ENCODE measurements around the gene LAG3. TPM values are rescaled to one million over a fixed set of nuclear protein-coding genes. Genes with fewer than 3 reads are reported as not detected.

The LAG3 gene
- total RNA-seq, 1 experiment from 2014 or later = 2.2 TPM

DNA sequence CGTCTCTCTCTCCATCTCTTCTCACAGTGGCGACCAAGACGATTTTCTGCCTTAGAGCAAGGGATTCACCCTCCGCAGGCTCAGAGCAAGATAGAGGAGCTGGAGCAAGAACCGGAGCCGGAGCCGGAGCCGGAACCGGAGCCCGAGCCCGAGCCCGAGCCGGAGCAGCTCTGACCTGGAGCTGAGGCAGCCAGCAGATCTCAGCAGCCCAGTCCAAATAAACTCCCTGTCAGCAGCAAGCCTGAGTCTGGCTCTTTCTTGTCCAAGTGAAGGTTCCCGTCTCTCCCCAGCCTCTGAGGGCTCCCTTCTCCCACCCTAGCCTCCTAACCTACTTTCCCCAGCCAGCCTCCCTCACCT, 5.9 kb downstream of the LAG3 start:
- Histone ChIP-seq H2AFZ (ENCODE audit: low read length) (no peak overlapping the region), H3K27ac (ENCODE audit: insufficient read length, low read depth, low read length) (no peak overlapping the region), H3K4ac (ENCODE audit: low read depth, low read length) (no peak overlapping the region), H3K79me2 (ENCODE audit: insufficient read depth, low read length) (no peaks in the 10 kb centered on the region), H2BK120ac (ENCODE audit: low read depth, low read length, poor library complexity, severe bottlenecking) (no peak overlapping the region), H2BK12ac (ENCODE audit: insufficient read length, low read depth, low read length) (no peak overlapping the region), H3T11ph (ENCODE audit: low read length) (no peak overlapping the region), H3K4me1 (ENCODE audit: insufficient read depth, low read length) (no peaks in the 10 kb centered on the region; the same call in 1 of the 2 replicates), H3K56ac (ENCODE audit: insufficient read length, low read depth, low read length) (no peak overlapping the region), H2BK5ac (ENCODE audit: insufficient read length, low read length) (no peak overlapping the region), H3K4me2 (ENCODE audit: insufficient read depth, insufficient read length, low read length) (peak overlapping the region; percentile 84), H4K91ac (ENCODE audit: insufficient read length, low read depth, low read length) (no peak overlapping the region), H4K20me1 (ENCODE audit: control insufficient read depth, insufficient read depth, insufficient read length) (no peaks in the 10 kb centered on the region), H3K79me1 (ENCODE audit: insufficient read depth, low read depth, low read length, poor library complexity, severe bottlenecking) (no peaks in the 10 kb centered on the region), H3K23ac (ENCODE audit: insufficient read length, low read depth, low read length) (no peak overlapping the region), H3K27me3 (ENCODE audit: insufficient read depth, low read length) (peaks cover 5% of the 10 kb centered on the region; the same call in 1 of the 2 replicates), H4K8ac (replicated peaks; ENCODE audit: insufficient read length, low read depth, low read length) (no peak overlapping the region), H2BK15ac (ENCODE audit: low read depth, low read length) (no peak overlapping the region), H2BK20ac (ENCODE audit: low read depth, low read length, poor library complexity, severe bottlenecking) (no peak overlapping the region), H3K18ac (ENCODE audit: insufficient read length, low read depth, low read length) (no peak overlapping the region), H3K23me2 (ENCODE audit: insufficient read length, low read depth, low read length, poor library complexity, severe bottlenecking) (peaks cover 18% of the 10 kb centered on the region), H3K14ac (ENCODE audit: insufficient read depth, low read length) (no peak overlapping the region), H2AK5ac (ENCODE audit: insufficient read length, low read length) (no peak overlapping the region), H3K9me3 (ENCODE audit: control insufficient read depth, low read depth, low read length) (no peaks in the 10 kb centered on the region), H4K5ac (ENCODE audit: insufficient read length, low read depth, low read length) (no peak overlapping the region), H3K9ac (ENCODE audit: extremely low read depth, insufficient read length, low read length) (peak overlapping the region; percentile 1)
- DNase-seq = peak; percentile 74
- H3K9me3 Mint-ChIP-seq = peaks cover 0 to 3% of the 10 kb centered on the region in 2 experiments; a peak in 2 of 5 replicates
- peaks cover 4 to 23% (median 21%) of the 10 kb centered on the region in 3 experiments for H3K36me3 Mint-ChIP-seq (ENCODE audit: insufficient read depth in 1 of 3, low read depth in 3 of 3)
- H3K4me3 Mint-ChIP-seq = peak overlapping the region; percentile 83 to 95
- peaks cover 43% of the 10 kb centered on the region for H3K27me3 Mint-ChIP-seq (ENCODE audit: low read depth)
- peak overlapping the region in 2 of 3 experiments; percentile 72 to 84; a peak in 5 of 7 replicates for H3K27ac Mint-ChIP-seq
- peaks cover 38 to 41% of the 10 kb centered on the region in 2 experiments for H3K4me1 Mint-ChIP-seq
- WGBS (ENCODE audit: extremely low coverage, insufficient read length, low lambda C conversion rate) = no CpG with 5 or more reads among the region's 14 CpGs
- TF ChIP-seq, protein P1, sequence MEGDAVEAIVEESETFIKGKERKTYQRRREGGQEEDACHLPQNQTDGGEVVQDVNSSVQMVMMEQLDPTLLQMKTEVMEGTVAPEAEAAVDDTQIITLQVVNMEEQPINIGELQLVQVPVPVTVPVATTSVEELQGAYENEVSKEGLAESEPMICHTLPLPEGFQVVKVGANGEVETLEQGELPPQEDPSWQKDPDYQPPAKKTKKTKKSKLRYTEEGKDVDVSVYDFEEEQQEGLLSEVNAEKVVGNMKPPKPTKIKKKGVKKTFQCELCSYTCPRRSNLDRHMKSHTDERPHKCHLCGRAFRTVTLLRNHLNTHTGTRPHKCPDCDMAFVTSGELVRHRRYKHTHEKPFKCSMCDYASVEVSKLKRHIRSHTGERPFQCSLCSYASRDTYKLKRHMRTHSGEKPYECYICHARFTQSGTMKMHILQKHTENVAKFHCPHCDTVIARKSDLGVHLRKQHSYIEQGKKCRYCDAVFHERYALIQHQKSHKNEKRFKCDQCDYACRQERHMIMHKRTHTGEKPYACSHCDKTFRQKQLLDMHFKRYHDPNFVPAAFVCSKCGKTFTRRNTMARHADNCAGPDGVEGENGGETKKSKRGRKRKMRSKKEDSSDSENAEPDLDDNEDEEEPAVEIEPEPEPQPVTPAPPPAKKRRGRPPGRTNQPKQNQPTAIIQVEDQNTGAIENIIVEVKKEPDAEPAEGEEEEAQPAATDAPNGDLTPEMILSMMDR (conservative IDR thresholded peaks at IDR 0.05) = no peak
